ENCODE results near the gene NOS1AP.

DNA sequence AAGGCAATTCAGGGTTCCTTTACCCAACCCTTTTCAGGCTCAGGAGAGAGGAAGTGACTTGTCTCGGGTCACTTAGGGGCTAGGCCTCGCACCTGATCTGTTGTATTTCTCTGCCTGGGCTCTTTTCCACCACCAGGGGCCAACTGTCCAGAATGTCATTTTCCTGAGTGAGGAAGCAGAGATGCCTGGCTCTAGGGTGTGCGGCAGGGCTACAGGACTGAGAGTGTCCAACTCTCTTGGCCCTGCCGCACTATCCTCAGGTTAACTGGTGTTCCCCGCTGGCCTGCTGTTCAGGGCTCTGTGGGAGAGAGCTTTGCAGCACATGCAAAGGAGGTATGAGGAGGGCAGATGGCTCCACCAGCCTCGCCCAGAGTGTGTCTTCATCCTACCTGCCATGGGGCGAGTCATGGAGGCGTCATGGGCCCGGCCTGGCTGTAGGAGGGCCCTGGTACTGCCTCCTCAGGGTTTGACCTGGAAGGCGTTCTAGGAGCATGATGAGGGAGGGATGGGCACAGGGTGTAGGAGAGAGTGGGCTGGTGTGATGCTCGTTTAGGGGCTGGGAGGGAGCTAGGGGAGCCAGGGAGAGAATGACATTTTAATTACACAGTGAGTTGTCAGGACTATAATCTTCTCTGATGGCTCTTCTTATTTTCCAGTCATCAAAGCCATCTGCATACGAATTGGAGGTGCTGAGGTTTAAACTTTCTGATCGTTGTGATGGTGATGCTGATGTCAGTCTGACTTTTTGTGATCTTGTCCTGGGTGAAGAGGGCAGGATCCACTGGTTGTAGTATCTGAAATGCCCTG lies 128.3 kb downstream of the NOS1AP start:
- TF ChIP-seq TAF1 (IDR thresholded peaks at IDR 0.05; ENCODE audit: low read depth, low read length) (no peak), POLR2A (IDR thresholded peaks at IDR 0.05; ENCODE audit: low read depth, low read length) (no peak), POLR2AphosphoS5 (IDR thresholded peaks at IDR 0.05; ENCODE audit: low read depth, low read length) (no peak), POU2F2 (IDR thresholded peaks at IDR 0.05; ENCODE audit: low read depth, low read length) (no peak), SPI1 (IDR thresholded peaks at IDR 0.05; ENCODE audit: low read depth, low read length) (no peak)
